NCI-H524 (cell line): ENCODE results near the gene NKX2-3.

Experiments used
- DNase-seq, 2 experiments: peaks; one replicate each; lab custom pipeline; 2025; lab: John Stamatoyannopoulos, UW

NKX2-3 gene

GRCh38 chr10:99579971-99580370 lies 47.2 kb downstream of the NKX2-3 start:
- DNase-seq = no peak

DNA sequence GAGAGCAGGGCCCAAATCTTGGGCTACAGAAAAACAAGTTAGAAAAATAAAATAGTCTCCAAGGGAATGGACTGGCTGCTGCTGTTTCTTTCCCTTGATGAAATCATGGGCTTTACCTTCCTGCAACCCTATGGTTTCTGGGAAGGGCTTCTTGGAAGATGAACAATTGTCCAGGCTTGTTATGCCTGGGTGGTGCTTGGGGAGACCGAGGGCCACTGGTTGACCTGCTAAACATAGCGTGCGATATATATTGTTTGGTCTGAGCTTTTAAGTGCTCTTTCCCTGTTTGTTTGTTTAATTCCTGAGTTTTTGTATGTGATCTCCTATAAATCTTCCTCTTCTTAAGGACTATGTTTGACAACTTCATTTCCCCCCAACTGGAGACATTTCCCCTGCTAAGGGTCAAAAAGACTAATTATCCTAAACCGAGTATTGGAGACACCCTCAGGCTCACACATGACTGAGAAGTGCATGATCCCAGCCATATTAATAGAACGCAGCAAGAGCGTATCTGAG lies 49.6 kb downstream of the NKX2-3 start:
- DNase-seq = no peak

- DNase-seq = no peak
These were observed 50.9 kb downstream of the NKX2-3 start for GRCh38 chr10:99583687-99584086.
